DOHH2 (cell line): ENCODE measurements around the gene TMEM203.
A peak's percentile ranks its signal among the peaks of the same experiment; 100 is the strongest.

Experiments used
- CTCF ChIP-seq: fragments of 200-600 bp; sonication (generic); IDR thresholded peaks from one replicate; pipeline ENCODE4 v1.5.1; 2014; ENCODE audit warnings: antibody characterized with exemption, mild to moderate bottlenecking, low read depth, low read length; ENCODE audit not compliant: poor library complexity, severe bottlenecking
- EZH2phosphoT487 ChIP-seq: fragments of 200-600 bp; sonication (generic); IDR thresholded peaks from 2 replicates; pipeline ENCODE4 v1.6.1; 2017; ENCODE audit warnings: borderline replicate concordance, mild to moderate bottlenecking, antibody characterized with exemption, low read length, moderate library complexity, mixed read lengths

GRCh38 chr9:137188490-137189296 lies 16.8 kb downstream of the TMEM203 start, which contains the start of the genes ANAPC2 and SSNA1:
- peak; percentile 70 for TF ChIP-seq CTCF
- TF ChIP-seq EZH2phosphoT487 = no peak
